Vagina (tissue), 2 donors: ENCODE results near the gene GSTT4.

Source experiments
- POLR2A ChIP-seq, 2 donors: fragments of 450-650 bp; IDR thresholded peaks; one replicate each; pipeline ENCODE4 v1.6.1; 2017; ENCODE audit warnings: antibody characterized with exemption in 2 of 2, mild to moderate bottlenecking in 2 of 2, moderate library complexity in 2 of 2
- TF ChIP-seq, protein P1 (sequence below), 3 experiments: fragments of 450-650 bp in 2 of 3; fragments of 200-600 bp in 1 of 3; sonication (generic) in 1 of 3; IDR thresholded peaks; one replicate each; pipeline ENCODE4 v1.5.1; 2017 to 2019; ENCODE audit warnings: antibody characterized with exemption in 3 of 3, mild to moderate bottlenecking in 2 of 3, moderate library complexity in 2 of 3

DNA sequence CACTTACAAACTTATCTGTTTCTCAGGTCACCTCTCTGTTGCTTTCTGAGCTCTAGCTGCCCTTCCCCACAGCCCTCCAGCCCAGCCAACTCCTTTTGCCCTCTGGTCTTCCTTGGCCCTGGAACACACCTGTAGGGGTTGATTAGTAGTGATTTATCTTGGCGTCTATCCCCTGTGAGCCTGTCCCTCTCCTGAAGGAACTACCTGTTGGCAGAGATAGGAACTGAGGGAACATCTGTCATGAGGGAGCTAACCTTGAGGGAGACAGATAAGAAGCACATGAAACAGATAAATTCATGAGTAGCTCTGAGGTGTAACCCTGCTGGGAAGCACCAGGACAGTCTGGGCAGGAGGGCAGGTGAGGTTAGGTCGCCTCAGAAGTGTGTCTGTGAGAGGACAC is 44.7 kb upstream of the GSTT4 start:
- TF ChIP-seq, protein P1, sequence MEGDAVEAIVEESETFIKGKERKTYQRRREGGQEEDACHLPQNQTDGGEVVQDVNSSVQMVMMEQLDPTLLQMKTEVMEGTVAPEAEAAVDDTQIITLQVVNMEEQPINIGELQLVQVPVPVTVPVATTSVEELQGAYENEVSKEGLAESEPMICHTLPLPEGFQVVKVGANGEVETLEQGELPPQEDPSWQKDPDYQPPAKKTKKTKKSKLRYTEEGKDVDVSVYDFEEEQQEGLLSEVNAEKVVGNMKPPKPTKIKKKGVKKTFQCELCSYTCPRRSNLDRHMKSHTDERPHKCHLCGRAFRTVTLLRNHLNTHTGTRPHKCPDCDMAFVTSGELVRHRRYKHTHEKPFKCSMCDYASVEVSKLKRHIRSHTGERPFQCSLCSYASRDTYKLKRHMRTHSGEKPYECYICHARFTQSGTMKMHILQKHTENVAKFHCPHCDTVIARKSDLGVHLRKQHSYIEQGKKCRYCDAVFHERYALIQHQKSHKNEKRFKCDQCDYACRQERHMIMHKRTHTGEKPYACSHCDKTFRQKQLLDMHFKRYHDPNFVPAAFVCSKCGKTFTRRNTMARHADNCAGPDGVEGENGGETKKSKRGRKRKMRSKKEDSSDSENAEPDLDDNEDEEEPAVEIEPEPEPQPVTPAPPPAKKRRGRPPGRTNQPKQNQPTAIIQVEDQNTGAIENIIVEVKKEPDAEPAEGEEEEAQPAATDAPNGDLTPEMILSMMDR (IDR thresholded peaks at IDR 0.05), result no peak
- no peak for TF ChIP-seq POLR2A (IDR thresholded peaks at IDR 0.05)
